ENCODE data around the gene TNNC2. TPM values are rescaled to one million over a fixed set of nuclear protein-coding genes. Genes with fewer than 3 reads are reported as not detected.

TNNC2 gene
- total RNA-seq, 4 donors from 2014 or later, result 0.91 to 1.6 TPM; not detected in 2

- no peak overlapping the region for H3K4me3 ChIP-seq
- peaks cover 38% of the 10 kb centered on the region for H3K36me3 ChIP-seq
- H3K4me1 ChIP-seq, result peaks cover 21% of the 10 kb centered on the region
- no peak for DNase-seq (ENCODE audit: low spot score in 2 of 2)
- 96% methylated on average over 6 of the region's 6 CpGs for WGBS
- TF ChIP-seq POLR2A (IDR thresholded peaks at IDR 0.05), result no peak
- TF ChIP-seq CTCF (IDR thresholded peaks at IDR 0.05), result no peak
- TF ChIP-seq POLR2AphosphoS5 (IDR thresholded peaks at IDR 0.05), result no peak
- TF ChIP-seq EP300 (IDR thresholded peaks at IDR 0.05), result no peak
- no peaks in the 10 kb centered on the region for H3K27me3 ChIP-seq
- no peak overlapping the region for H3K27ac ChIP-seq
- H3K9me3 ChIP-seq, result no peaks in the 10 kb centered on the region
These were observed 25.2 kb upstream of the TNNC2 start for GRCh38 chr20:45852326-45852725.

- Histone ChIP-seq H3K27me3 (no peaks in the 10 kb centered on the region), H3K36me3 (peaks cover 46% of the 10 kb centered on the region), H3K27ac (no peak overlapping the region), H3K4me3 (no peak overlapping the region), H3K4me1 (peaks cover 18% of the 10 kb centered on the region), H3K9me3 (no peaks in the 10 kb centered on the region)
- TF ChIP-seq CTCF (IDR thresholded peaks at IDR 0.05) (no peak), POLR2A (IDR thresholded peaks at IDR 0.05) (no peak), POLR2AphosphoS5 (IDR thresholded peaks at IDR 0.05) (no peak), EP300 (IDR thresholded peaks at IDR 0.05) (no peak)
- no peak for DNase-seq (ENCODE audit: low spot score in 2 of 2)
These were observed 24.4 kb upstream of the TNNC2 start for GRCh38 chr20:45851501-45851900.

GRCh38 chr20:45850926-45851325 lies 23.8 kb upstream of the TNNC2 start:
- no peak overlapping the region for H3K27ac ChIP-seq
- peaks cover 51% of the 10 kb centered on the region for H3K36me3 ChIP-seq
- TF ChIP-seq CTCF (IDR thresholded peaks at IDR 0.05) (no peak), POLR2AphosphoS5 (IDR thresholded peaks at IDR 0.05) (no peak), EP300 (IDR thresholded peaks at IDR 0.05) (no peak), POLR2A (IDR thresholded peaks at IDR 0.05) (no peak)
- no peak overlapping the region for H3K4me3 ChIP-seq
- no peaks in the 10 kb centered on the region for H3K9me3 ChIP-seq
- peaks cover 13% of the 10 kb centered on the region for H3K4me1 ChIP-seq
- H3K27me3 ChIP-seq, result no peaks in the 10 kb centered on the region
- 100% methylated on average over 1 of the region's 1 CpG for whole genome bisulfite sequencing
- DNase-seq (ENCODE audit: low spot score in 2 of 2), result no peak

GRCh38 chr20:45850238-45850637 lies 23.1 kb upstream of the TNNC2 start:
- TF ChIP-seq EP300 (IDR thresholded peaks at IDR 0.05), result no peak
- TF ChIP-seq POLR2AphosphoS5 (IDR thresholded peaks at IDR 0.05), result no peak
- no peak for TF ChIP-seq POLR2A (IDR thresholded peaks at IDR 0.05)
- no peak for TF ChIP-seq CTCF (IDR thresholded peaks at IDR 0.05)
- Histone ChIP-seq H3K36me3 (peaks cover 58% of the 10 kb centered on the region), H3K4me1 (peaks cover 6% of the 10 kb centered on the region), H3K9me3 (no peaks in the 10 kb centered on the region), H3K27me3 (no peaks in the 10 kb centered on the region), H3K27ac (no peak overlapping the region), H3K4me3 (no peak overlapping the region)
- no peak for DNase-seq (ENCODE audit: low spot score in 2 of 2)
- 96% methylated on average over 2 of the region's 2 CpGs for WGBS

- H3K27me3 ChIP-seq, result no peaks in the 10 kb centered on the region
- TF ChIP-seq POLR2AphosphoS5 (IDR thresholded peaks at IDR 0.05), result no peak
- 94% methylated on average over 8 of the region's 8 CpGs for WGBS
- H3K9me3 ChIP-seq, result no peaks in the 10 kb centered on the region
- no peak overlapping the region for H3K4me3 ChIP-seq
- H3K36me3 ChIP-seq, result peaks cover 70% of the 10 kb centered on the region
- no peaks in the 10 kb centered on the region for H3K4me1 ChIP-seq
- H3K27ac ChIP-seq, result no peak overlapping the region
- no peak for DNase-seq (ENCODE audit: low spot score in 2 of 2)
These were observed 22.0 kb upstream of the TNNC2 start for GRCh38 chr20:45848969-45849582.

GRCh38 chr20:45848421-45848820 lies 21.3 kb upstream of the TNNC2 start:
- Histone ChIP-seq H3K4me3 (no peak overlapping the region), H3K27me3 (no peaks in the 10 kb centered on the region), H3K4me1 (no peaks in the 10 kb centered on the region), H3K9me3 (no peaks in the 10 kb centered on the region), H3K27ac (no peak overlapping the region), H3K36me3 (peaks cover 73% of the 10 kb centered on the region)
- no peak for DNase-seq (ENCODE audit: low spot score in 2 of 2)
- TF ChIP-seq POLR2AphosphoS5 (IDR thresholded peaks at IDR 0.05) (no peak), EP300 (IDR thresholded peaks at IDR 0.05) (no peak), POLR2A (IDR thresholded peaks at IDR 0.05) (no peak), CTCF (IDR thresholded peaks at IDR 0.05) (no peak)
- 97% methylated on average over 7 of the region's 8 CpGs for WGBS
